Stimulated activated CD4-positive, alpha-beta T cell treated with anti-CD3 and anti-CD28 coated beads, Interleukin-12 subunit alpha, Interleukin-12 subunit beta, amount 100 ng/mL, for 48 hours (primary cell): Measurements from ENCODE around the gene FAM227B.
"Not testable (repeated sequence)": the region's sequence is repeated elsewhere in the genome, so short reads cannot be mapped to it uniquely, and the experiment has no call there.

ENCODE experiments used
- DNase-seq, 3 donors: peaks; one replicate each; pipeline ENCODE4 v3.0.0-alpha.2; 2020; ENCODE audit warnings: low read depth in 2 of 3, low spot score in 1 of 3

The FAM227B gene

DNA sequence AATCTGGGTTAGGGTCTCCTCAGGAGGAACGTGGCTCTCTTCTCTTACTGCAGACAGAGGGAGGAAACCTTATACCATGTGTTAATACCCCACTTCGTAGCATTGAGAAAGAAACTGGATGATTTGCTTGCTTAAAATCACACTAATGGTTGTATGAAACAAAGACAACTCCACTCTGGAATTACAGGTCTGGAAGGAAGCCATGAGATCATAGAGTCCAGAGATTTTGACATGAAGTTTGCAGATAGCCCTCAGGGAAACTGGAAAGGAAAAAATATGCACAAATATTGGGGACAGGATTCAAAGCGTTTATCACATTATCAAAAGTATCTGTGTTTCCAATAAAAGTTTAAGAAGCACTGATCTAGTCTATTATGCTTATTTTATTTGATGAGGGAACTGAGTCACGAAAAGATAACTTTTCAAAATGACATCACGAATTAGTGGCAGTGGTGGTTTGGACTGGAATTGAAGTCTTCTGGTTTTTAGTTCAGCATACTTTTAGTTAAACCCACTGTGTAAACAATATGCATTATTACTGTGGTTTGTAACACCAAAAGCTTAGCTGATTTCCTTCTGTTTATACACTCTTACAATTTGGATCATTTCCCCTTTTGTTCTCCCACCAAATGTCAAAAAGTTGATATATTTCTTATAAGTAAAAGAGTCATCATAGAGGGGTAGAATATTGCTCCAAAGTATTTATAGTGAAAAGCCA is 180.8 kb downstream of the FAM227B start:
- no peak for DNase-seq

DNA sequence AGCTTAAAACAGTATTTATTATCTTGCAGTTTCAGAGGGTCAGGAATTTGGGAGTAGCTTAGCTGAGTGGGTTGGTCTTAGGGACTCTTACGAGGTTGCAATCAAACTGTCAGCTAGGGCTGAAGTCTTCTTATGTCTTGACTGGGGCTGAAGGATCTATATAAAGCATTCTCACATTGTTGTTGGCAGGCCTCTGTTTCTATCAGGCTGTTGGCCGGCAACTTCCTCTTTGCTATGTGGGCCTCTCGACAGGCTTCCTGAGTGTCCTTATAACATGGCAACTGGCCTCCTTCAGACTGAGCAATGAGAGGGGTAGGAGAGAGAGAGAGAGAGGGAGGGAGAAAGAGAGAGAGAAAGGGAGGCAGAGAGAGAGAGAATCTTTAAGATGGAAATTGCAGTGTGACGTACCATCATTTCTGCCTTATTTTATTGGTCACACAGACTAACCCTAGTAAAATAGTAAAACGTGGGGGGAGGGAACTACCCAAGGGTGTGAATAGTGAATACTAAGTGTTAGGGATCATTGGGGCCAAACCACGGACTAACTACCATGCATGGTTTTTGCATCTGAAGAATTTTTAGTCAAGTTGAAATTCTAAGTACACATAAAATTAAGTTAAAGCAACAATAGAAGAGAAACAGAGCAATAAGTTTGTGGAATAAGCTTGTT is 181.5 kb downstream of the FAM227B start:
- DNase-seq, result no peak

DNA sequence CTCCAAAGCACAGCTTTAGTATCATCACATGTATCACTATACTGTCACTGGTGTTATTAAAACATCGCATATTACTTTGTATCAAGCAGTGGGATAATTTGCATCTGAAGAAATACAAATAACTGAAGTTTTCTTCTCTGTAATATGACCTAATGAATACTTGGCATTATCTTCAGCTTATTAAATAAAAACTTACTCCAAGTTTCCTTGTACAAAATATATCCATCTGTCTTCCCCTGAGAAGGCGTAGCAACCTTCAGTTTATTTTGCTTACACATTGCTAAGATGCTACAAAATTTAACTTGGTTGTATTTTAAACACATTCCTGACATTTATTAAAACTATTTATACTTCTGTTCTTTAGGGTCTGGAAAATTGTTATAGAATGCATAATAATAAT is 183.9 kb downstream of the FAM227B start:
- no peak for DNase-seq

DNA sequence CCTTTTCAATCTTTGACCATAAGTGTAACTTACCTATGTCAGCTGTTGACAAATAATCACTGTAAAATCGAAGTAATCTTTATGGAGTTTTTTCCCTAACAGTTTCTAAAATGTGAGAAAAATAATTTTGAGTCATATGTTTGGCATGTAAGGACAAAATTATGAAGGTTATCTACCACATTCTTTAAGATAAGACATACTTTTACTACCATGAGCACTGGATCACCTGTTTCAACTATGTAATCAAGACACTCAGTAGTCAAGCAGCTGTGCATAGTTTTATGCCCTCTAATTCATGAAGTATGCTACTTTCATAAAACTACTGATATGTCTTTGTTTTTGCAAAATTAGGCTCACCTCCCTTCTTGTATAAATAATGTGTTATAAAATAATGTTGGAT is 185.4 kb downstream of the FAM227B start:
- no peak for DNase-seq

DNA sequence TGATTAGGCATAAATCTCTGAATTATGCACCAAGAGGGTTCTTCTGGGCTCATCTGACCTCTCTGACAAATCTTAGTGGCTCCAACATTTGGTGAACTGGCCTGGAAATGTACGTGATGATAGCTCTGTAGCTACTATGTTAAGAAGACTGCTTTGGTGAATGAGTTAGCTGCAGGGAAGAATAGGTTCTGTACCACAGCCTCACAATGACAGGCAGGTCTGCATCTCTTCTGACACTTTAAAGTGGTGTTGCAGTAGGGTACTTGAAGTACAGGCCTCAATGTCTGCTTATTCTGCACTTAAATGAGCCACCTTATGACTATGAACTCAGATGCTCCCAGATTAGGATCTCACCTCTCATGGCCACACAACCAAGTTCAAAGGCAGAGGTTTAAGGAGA is 190.6 kb downstream of the FAM227B start:
- DNase-seq, result no peak

DNA sequence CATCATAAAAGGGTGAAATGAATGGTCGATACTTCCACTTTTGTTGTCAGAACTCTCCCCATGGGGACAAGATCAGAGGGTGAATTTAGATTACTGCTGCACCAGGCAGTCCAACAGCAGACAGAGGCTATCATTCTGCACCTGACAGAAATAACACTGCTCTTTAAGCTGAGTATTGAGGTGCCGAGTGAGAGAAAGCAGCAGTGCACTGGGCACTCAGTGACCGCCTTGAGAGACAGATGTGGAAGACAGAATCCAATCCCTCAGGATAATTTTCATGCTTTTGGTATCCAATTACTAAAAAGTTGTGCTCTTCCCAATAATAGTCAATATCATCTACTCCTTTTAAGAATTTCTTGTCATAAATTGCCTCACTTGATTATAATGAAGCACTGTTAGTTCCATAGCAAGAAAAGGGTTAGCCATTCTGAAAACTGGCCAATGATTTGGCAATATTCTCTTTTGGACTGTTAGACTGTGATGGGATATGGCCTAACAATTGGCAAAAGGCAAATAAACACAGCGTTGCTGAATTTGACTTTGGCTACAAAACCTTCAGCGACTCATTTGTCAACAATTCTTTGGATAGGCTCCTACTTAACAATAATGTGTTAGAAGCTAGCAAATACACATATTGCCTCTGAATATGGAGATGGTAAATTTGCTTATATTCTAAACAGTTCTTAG is 192.1 kb downstream of the FAM227B start:
- DNase-seq, result no peak

DNA sequence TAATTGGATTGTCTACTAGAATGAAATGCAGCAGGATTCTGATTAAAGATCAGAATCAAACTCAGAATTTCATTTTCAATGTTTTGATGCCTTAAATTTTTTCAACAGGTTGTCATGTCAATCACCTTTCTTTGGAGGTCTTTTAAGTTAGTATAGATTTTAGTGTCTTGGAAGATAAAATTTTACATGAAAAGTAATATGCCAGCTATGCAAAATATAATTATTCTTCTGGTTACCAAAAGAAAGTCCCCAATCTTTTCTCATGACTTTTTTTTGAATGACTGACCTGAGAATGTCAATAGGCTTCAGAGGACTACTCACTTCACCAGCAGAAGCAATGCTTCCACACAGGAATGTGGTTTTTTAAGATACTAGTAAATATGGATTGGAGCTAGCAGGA is 193.2 kb downstream of the FAM227B start:
- no peak for DNase-seq

DNA sequence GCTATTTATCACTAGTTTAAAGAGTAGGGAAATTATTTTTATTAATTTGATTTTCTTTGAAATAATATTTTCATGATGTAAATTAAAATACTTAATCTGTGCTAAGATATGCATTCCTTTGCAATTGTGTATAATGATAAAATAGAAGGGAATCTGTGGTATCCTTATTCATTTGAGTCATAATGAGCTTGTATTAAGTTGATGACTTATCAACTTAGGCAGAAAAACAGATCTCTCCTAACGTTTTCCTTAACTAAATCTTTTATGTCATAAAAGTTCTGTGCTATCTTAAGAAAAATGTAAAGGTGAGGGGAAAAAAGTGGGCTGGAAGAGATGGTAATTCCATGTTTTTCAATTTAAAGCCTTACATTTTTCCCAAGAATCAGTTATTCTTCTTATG is 195.7 kb downstream of the FAM227B start:
- no peak for DNase-seq

DNA sequence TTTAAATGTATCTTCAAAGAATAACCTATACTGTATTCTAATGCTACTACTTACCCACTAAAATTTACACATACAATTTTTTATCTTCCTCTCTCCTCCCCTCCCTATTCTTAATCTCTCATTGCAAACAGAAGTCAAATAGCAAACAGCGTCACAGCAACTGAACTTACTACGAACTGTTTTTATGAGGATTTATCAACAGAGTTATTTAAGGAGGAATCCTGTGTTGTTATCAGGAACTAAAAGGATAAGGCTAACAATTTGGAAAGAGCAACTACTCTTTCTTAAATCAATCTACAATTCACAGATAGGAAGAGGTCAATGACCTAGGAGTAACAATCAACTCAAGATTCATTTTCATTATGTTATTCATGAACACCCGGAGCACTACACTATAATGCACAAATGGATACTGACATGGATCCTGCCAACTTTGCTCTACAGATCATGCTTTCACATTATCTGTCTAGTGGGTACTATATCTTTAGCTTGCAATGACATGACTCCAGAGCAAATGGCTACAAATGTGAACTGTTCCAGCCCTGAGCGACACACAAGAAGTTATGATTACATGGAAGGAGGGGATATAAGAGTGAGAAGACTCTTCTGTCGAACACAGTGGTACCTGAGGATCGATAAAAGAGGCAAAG is 196.6 kb downstream of the FAM227B start:
- DNase-seq, result no peak

DNA sequence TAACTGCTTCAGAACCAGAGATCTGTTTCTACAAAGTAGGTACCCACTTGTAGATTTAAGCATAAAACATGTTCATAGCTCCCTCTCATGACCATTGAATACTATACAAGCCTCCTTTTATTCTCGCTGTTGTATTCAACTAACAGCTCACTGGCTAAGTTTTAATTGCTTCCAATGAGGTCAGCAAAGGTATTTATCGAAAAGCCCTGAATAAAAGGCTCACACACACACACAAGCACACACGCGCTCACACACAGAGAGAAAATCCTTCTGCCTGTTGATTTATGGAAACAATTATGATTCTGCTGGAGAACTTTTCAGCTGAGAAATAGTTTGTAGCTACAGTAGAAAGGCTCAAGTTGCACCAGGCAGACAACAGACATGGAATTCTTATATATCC is 197.6 kb downstream of the FAM227B start, which contains the start of gene FGF7:
TSS of gene FGF7 (plus strand) at position 222 of the 400 bp plus-strand sequence. CDS start 1,056 bp downstream, outside the sequence.
- no peak for DNase-seq

DNA sequence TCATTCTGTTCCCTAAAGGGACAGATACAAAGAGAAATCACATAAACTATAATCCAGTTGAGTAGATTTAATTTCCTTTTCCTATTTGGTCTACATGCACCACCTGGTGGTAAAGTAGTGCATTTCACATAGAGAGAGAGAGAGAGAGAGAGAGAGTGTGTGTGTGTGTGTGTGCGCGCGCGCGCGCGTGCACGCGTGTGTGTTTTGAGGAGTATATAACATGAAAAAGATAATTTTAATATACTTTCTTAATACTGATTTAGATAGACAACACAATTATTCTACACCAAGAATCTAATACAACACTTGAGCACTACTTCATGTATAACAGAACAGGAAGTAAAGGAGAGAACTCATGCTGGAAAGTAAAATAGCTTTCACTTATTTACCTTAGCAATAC is 198.6 kb downstream of the FAM227B start:
- peak in 2 of 3 donors; percentile 1 to 30 for DNase-seq

DNA sequence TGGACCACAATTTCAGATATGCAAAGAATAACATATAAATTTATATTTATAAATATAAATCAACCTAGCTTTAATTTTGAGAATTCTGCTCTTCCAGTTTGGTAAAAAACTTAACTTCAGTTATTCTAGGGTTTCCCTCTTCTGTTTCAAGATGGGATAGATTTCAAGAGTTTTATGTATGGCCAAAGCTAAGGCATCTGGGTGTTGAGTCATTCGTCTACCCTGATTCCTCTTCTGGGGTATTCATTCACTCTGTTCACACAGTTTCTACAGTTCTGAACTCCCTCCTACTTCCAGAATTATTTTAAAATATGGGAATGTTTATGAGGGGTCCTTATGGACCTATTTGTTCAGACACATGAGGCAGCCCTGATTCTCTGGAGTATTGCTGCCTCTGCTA is 201.8 kb downstream of the FAM227B start:
- no peak for DNase-seq

DNA sequence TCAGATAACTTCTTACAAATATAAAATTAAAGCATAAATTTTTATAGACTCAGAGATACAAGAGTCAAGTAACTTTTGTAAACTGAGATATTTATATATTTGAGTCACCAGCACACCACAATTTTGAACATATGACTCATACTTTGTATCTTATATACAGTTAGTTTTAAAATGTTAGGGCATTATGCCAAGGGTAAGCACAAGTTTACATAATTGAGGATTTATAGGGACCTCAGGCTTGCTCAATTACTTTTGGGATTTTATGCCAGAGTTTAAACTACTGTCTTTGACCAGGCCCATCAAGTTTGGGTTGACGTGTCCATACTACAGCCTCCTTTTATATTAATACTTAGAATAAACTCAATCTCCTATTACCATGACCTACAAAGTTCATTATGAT is 205.0 kb downstream of the FAM227B start:
- no peak for DNase-seq

DNA sequence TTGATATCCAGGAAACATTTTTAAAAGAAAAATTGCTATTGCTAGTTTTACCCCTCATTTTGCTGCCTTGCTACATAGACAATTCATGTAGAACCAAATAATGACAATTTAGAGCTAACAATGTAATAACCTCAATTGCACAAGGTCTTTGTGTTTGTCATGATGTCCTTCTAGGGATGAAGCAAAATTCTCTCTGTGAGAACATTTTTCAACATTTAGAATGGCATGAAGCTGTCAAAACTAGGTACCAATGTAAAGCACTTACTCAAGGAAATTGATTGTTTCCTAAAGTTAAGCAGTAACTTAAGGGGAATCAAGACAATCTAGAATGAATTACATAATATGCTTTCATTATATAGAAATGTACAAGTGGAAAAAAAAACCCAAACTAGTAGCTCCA is 205.5 kb downstream of the FAM227B start:
- no peak for DNase-seq

DNA sequence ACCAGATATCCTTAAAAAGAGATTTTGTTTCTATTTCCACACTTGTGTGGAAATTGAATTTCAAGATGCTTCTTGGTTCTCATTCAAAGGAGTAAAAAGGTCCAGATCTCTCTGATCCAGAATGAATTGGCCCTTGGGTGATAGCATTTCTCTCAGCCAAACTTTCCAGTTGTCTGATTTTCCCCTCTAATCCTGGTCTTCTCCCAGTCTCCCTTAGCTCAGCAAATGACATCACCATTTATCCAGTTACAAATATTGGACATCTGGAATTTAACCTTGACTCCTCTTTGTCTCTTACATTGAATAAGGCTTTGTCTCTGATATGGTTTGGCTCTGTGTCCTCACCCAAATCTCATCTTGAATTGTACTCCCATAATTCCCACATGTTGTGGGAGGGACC is 207.8 kb downstream of the FAM227B start:
- DNase-seq, result no peak

DNA sequence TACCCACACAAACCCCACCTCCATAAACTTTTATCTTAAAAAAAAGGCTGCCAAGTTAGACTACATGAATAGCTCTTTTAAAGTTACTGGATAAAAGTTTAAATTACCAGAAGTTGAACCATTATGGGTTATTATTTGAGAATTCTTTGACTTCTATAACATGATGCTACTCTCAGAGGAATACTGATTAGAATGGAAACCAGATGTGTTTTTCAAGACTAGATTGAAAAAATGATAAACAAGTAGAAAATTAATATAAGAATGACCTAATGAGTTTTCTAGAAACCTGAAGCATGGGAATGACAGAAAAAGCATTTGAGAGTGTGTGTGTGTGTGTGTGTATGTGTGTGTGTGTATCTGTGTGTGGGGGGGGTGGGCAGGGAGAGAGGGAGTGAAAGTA is 210.0 kb downstream of the FAM227B start:
- no peak for DNase-seq

DNA sequence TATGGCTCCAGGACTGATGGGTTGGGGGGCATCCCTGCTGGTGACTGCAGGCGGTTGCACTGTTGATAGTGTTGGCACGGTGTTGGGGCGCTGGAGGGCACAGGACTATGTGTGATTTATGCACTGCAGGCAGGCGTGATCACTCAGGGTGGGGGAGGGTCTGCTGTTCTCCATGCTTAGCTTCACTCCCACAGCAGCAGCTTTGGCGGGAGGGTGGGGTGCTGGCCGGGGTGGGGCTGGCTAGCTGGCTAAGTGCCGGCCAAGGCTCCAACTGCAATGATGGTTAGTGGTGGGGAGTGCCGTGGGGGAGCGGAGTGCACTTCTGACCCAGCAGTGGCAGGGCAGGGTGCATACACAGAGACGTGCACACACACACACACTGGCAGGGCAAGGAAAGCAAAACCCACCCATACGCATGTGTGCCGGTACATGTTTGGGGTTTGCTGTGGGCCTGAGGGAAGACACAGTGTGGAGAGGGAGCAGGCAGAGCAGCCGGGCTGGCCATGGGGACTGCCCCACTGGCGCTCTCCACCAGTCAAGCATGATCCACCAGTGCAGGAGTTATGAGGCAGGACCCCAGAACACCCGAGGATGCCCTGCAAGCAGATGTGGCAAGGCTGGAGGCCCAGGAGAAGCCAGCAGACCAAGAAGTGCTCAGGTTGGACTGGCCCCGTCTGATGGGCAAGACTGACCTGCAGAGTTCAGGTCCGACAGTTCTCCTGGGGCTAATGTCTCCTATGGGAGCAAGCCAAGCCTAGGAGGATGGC is 214.1 kb downstream of the FAM227B start:
- no peak for DNase-seq

DNA sequence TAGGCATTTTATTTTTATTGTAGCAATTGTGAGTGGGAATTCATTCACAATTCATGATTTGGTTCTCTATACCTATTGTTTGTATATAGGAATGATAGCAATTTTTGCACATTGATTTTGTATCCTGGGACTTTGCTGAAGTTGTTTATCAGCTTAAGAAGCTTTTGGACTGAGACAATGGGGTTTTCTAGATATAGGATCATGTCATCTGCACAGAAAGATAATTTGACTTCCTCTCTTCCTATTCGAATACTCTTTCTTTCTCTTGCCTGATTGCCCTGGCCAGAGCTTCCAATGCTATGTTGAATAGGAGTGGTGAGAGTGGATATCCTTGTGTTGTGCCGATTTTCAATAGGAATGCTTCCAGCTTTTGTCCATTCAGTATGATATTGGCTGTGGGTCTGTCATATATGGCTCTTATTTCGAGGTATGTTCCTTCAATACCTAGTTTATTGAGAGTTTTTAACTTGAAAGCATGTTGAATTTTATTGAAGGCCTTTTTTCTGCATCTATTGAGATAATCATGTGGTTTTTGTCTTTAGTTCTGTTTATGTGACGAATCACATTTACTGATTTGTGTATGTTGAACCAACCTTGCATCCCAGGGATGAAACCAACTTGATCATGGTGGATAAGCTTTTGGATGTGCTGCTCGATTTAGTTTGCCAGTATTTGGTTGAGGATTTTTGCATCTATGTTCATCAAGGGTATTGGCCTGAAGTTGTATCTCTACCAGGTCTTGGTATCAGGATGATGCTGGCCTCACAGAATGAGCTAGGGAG is 217.9 kb downstream of the FAM227B start:
- DNase-seq, result not testable (repeated sequence)

DNA sequence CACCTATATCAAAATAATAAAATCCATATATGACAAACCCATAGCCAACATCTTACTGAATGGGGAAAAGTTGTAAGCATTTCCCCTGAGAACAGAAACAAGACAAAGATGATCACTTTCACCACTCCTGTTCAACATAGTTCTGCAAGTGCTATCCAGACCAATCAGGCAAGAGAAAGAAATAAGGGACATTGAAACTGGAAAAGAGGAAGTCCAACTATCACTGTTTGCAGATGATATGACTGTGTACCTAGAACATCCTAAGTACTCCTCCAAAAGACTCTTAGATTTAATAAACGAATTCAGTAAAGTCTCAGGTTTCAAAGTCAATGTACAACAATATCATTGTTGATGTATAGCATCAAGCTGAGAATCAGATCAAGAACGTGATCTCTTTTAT is 233.1 kb downstream of the FAM227B start:
- no peak for DNase-seq

DNA sequence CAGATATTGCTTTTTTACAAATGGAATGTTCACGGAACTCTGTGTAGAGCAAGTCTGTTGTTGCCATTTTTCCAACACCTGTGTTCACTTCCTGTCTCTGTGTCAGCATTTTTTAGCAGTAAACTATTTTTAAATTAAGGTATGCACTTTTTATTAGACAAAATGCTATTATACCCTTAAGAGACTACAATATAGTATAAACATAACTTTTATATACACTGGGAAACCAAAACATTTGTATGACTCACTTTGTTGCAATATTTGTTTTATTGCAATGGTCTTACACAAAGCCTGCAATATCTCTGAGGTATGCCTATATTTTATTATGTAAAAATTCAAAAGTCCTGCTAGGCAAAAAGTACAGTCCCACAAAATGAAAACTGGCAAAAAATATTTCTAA is 237.4 kb downstream of the FAM227B start:
- DNase-seq, result no peak
